Measurements from ENCODE around the gene FOXC2.

Gene FOXC2

GRCh38 chr16:86541560-86541959 is 25.1 kb upstream of the FOXC2 start:
- Histone ChIP-seq H3K36me3 (replicated peaks) (peaks cover 46% of the 10 kb centered on the region), H3K27ac (no peak overlapping the region), H3K27me3 (replicated peaks) (no peaks in the 10 kb centered on the region), H3K4me3 (ENCODE audit: low read depth, low read length) (no peak overlapping the region)
- in situ Hi-C loops (cut with HindIII; ENCODE audit: low pct_ligation_motif_present, low sequenced_read_pairs), result no loop called here
- no peak for DNase-seq
- TF ChIP-seq CTCF (IDR thresholded peaks at IDR 0.05; ENCODE audit: low read depth, low read length, missing control alignments), result no peak

GRCh38 chr16:86542756-86543750 is 23.6 kb upstream of the FOXC2 start:
- TF ChIP-seq CTCF (IDR thresholded peaks at IDR 0.05; ENCODE audit: low read depth, low read length, missing control alignments), result no peak
- no peak for DNase-seq
- no peaks in the 10 kb centered on the region for H3K27me3 ChIP-seq (replicated peaks)
- no peak overlapping the region for H3K27ac ChIP-seq
- in situ Hi-C loops (cut with HindIII; ENCODE audit: low pct_ligation_motif_present, low sequenced_read_pairs), result no loop called here
- no peak overlapping the region for H3K4me3 ChIP-seq (ENCODE audit: low read depth, low read length)
- H3K36me3 ChIP-seq (replicated peaks), result peaks cover 38% of the 10 kb centered on the region

GRCh38 chr16:86545481-86545880 is 21.1 kb upstream of the FOXC2 start:
- H3K27me3 ChIP-seq (replicated peaks), result no peaks in the 10 kb centered on the region
- in situ Hi-C loops (cut with HindIII; ENCODE audit: low pct_ligation_motif_present, low sequenced_read_pairs), result no loop called here
- H3K36me3 ChIP-seq (replicated peaks), result peaks cover 21% of the 10 kb centered on the region
- H3K4me3 ChIP-seq (ENCODE audit: low read depth, low read length), result no peak overlapping the region
- DNase-seq, result no peak
- H3K27ac ChIP-seq, result no peak overlapping the region
- TF ChIP-seq CTCF (IDR thresholded peaks at IDR 0.05; ENCODE audit: low read depth, low read length, missing control alignments), result no peak

- in situ Hi-C loops (cut with HindIII; ENCODE audit: low pct_ligation_motif_present, low sequenced_read_pairs), result no loop called here
- Histone ChIP-seq H3K36me3 (replicated peaks) (peaks cover 16% of the 10 kb centered on the region), H3K27ac (no peak overlapping the region)
These were observed 20.5 kb upstream of the FOXC2 start for GRCh38 chr16:86545954-86546637.

GRCh38 chr16:86546638-86547013 is 20.0 kb upstream of the FOXC2 start:
- H3K27ac ChIP-seq, result no peak overlapping the region
- DNase-seq, result no peak
- in situ Hi-C loops (cut with HindIII; ENCODE audit: low pct_ligation_motif_present, low sequenced_read_pairs), result no loop called here
- H3K27me3 ChIP-seq (replicated peaks), result no peaks in the 10 kb centered on the region
- H3K4me3 ChIP-seq (ENCODE audit: low read depth, low read length), result no peak overlapping the region
- TF ChIP-seq CTCF (IDR thresholded peaks at IDR 0.05; ENCODE audit: low read depth, low read length, missing control alignments), result no peak
- H3K36me3 ChIP-seq (replicated peaks), result peaks cover 11% of the 10 kb centered on the region

More at GRCh38 chr16:86545954-86546637, 20.5 kb upstream of the FOXC2 start:
- Histone ChIP-seq H3K4me3 (ENCODE audit: low read depth, low read length) (no peak overlapping the region), H3K27me3 (replicated peaks) (no peaks in the 10 kb centered on the region)
- TF ChIP-seq CTCF (IDR thresholded peaks at IDR 0.05; ENCODE audit: low read depth, low read length, missing control alignments), result no peak
- no peak for DNase-seq
